UCSD-AML1 (cell line): ENCODE data around the gene FAM227B.
"Not testable (repeated sequence)": the region's sequence is repeated elsewhere in the genome, so short reads cannot be mapped to it uniquely, and the experiment has no call there.

Experiments used
- DNase-seq: peaks from one replicate; lab custom pipeline; 2025; ENCODE audit not compliant: unreplicated experiment; lab: John Stamatoyannopoulos, UW

FAM227B gene

DNA sequence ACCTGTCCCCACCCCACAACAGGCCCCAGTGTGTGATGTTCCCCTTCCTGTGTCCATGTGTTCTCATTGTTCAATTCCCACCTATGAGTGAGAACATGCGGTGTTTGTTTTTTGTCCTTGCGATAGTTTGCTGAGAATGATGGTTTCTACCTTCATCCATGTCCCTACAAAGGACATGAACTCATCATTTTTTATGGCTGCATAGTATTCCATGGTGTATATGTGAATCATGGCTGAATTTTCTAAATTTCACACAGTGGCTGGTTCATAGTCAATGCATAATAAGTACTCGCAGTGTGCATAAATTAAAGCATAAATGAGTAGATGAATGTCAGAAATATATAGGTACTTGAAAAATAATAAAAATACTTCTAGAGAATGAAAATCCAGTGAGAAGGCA lies 8.4 kb downstream of the FAM227B start:
- DNase-seq, result not testable (repeated sequence)

DNA sequence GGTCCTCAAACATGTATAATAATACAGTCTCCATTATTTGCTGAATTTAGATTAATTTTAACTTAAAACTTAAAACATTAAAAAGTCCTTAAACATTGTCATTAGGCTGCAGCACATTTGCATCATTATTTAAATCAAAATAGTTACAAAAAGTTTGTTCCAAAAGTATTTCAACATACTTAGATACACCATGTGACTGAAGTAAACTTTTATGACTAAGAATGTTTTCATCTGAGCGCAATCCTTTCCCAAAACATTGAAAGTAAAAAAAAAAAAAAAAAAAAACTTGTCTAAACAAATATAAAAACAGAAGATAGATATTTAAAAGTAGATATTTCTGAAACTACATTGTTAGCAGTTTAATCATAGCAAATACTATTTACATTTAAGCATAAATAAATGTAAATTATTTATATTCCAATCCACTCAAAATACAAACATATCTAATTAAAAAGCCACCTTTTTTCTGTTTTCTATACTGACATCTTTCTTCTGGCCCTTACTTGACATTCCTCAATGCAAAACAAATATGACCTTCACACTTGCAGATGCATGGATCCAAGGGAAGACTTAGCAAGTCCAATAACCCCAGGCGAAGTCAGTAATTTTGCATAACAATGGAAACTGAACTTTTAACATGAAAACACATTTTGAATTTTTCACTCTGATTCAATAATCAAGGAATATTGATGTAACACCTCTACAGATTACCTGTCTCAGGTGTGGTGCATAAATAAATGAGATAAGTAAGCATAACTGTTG lies 10.3 kb downstream of the FAM227B start:
- DNase-seq, result no peak

DNA sequence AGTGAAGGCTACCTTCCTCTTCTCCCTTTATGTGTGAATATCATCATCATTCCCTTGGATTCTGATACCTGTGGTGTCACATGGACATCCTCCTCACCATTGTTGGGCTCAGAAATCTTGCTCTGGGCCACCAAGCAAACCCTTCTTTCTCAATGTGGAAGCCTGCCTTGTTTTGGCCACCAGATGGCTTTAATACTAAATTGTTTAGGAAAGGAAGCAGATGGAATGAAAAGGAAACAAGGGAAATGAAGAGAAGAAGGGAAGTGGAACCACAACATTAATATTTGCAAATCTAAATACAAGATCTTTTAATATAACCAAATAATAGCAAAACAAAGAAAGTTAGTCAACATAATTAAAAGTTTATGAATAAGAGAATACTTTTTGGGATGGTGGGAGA lies 14.0 kb downstream of the FAM227B start:
- DNase-seq, result no peak

GRCh38 chr15:49605588-49605987 lies 15.0 kb downstream of the FAM227B start:
- DNase-seq, result no peak

- DNase-seq, result no peak
Observed at GRCh38 chr15:49604625-49605409, 15.8 kb downstream of the FAM227B start.

DNA sequence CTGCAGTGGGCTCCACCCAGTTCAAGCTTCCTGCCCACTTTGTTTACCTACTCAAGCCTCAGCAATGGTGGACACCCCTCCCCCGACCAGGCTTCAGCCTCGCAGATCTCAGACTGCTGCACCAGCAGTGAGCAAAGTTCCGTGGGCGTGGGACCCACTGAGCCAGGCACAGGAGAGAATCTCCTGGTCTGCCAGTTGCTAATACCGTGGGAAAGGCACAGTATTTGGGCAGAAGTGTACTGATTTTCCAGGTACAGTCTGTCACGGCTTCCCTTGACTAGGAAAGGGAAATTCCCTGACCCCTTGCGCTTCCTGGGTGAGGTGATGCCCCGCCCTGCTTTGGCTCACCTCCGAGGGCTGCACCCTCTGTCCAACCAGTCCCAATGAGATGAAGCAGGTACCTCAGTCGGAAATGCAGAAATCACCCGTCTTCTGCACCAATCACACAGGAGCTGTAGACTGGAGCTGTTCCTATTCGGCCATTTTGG lies 27.7 kb downstream of the FAM227B start:
- not testable (repeated sequence) for DNase-seq

DNA sequence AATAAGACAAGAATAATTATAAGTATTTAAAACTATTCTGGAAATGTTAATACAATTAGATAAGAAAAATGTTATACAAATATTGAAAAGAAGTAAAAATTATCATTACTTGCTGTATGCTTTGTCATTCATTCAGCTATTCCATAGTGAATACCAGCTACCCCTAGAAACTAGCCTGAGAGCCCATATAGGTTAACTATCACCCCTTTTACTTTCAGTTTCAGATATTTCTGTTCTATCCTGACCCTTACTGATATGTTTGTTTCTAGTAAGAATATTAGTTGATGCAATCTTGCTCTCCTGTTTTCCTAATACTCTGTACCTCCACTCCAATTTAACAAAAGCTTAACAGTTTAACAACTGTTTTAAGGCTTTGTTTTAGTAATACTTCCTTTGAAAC lies 31.6 kb downstream of the FAM227B start:
- no peak for DNase-seq

DNA sequence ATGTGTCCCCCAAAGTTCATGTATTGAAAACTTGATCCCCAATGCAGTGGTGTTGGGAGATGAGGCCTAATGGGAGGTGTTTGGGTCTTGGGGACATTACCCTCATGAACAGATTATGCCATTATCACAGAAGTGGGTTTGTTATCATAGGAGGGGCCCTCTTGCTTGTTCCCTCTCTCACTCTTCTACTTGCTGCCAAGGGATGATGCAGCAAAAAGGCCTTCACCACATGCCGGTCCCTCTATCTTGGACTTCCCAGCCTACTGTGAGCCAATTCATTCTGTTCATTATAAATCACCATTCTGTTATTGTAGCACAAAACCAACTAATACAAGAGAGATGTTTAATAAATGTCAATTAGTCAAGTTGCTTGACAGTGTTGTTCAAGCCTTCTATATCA lies 47.2 kb downstream of the FAM227B start:
- no peak for DNase-seq

- DNase-seq, result no peak
Observed at GRCh38 chr15:49570672-49571071, 49.9 kb downstream of the FAM227B start.

- DNase-seq, result no peak
Observed at GRCh38 chr15:49570174-49570573, 50.4 kb downstream of the FAM227B start.

DNA sequence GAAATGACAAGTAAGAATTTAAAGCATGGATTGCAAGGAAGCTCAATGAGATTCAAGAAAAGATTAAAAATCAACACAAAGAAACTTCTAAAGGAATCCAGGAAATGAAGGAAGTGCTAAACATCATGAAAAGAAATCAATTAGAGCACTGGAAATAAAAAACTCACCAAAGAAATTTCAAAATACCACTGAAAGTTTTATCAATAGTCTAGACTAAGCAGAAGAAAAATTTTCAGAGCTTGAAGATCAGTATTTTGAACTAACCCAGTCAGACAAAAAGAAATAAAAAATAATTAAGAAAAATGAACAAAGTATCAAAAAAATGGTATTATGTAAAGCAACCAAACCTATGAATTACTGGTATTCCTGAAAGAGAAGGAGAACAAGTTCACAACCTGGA lies 60.6 kb downstream of the FAM227B start:
- DNase-seq, result no peak

DNA sequence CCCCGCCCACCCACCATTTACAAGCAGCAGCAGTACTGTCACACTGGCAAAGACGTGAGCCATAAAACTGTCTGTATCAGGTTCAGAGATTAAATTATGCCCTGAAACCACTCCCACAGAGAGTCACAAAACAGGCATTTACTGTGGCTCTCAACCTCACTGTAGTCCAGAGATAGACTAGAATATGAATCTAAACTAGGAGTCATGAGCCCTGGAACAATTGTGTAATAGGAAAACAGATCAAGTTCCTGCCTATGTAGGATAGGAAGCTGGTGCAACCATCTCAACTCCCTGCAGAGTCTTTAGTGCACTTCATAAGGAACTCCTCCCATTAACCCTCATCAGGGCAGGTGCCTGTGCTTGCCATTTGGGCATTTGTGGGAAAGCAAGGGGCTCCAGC lies 61.7 kb downstream of the FAM227B start:
- DNase-seq, result no peak

DNA sequence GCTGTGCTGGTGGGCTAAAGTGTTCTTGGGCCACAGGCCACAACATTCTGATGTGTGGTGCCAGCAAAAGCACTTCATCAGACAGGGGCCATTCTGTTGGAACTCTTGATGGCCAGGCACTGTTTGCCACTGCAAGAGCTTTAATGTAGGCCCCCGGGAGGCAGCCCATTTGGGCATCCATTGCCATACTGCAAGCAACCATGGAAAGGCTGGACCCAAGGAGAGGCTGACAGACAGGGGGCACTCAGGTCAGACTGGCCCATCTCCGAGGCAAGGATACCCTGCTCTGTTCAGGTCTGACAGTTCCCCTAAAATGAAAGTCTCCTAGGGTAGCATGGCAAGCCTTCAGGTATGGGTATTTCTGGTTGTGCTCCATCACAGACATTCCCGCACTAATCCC lies 64.2 kb downstream of the FAM227B start:
- no peak for DNase-seq

DNA sequence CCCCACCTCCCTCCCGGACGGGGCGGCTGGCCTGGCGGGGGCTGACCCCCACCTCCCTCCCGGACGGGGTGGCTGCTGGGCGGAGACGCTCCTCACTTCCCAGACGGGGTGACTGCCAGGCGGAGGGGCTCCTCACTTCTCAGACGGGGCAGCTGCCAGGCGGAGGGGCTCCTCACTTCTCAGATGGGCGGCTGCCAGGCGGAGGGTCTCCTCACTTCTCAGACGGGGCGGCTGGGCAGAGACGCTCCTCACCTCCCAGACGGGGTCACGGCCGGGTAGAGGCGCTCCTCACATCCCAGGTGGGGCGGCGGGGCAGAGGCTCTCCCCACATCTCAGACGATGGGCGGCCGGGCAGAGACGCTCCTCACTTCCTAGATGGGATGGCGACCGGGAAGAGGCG lies 70.3 kb downstream of the FAM227B start:
- DNase-seq, result not testable (repeated sequence)

DNA sequence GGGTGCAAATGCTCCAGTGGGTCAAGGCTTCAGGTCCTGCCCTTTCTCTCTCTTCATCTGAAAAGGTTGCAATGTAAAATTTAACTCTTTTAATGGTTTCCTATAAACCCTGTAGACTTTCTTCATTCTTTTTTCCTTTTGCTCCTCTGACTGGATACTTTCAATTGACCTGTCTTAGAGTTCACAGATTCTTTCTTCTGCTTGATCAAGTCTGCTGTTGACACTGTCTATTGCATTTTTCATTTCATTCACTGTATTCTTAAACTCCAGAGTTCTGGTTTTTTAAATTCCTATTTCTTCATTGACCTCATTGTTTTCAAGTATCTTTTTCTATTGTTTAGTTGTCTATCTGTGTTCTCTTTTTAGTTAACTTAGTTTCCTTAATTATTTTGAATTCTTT lies 82.1 kb downstream of the FAM227B start:
- no peak for DNase-seq

- DNase-seq, result no peak
Observed at GRCh38 chr15:49530092-49530491, 90.5 kb downstream of the FAM227B start.

DNA sequence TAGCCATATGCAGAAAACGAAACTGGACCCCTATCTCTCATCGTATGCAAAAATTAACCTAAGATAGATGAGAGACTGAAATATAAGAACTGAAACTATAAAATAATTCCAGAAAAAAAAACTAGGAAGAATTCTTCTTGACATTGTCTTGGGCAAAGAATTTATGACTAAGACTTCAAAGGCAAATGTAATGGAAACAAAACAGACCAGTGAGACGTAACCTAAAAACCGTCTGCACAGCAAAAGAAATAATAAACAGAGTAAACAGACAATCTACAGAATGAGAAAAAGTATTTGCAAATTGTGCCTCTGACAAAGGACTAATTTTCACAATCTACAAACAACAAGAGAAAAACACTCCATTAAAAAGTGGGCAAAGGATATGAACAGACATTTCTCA lies 92.3 kb downstream of the FAM227B start:
- no peak for DNase-seq

GRCh38 chr15:49521802-49522201 lies 98.8 kb downstream of the FAM227B start:
- no peak for DNase-seq

- not testable (repeated sequence) for DNase-seq
Observed at GRCh38 chr15:49512739-49513138, 107.9 kb downstream of the FAM227B start.

DNA sequence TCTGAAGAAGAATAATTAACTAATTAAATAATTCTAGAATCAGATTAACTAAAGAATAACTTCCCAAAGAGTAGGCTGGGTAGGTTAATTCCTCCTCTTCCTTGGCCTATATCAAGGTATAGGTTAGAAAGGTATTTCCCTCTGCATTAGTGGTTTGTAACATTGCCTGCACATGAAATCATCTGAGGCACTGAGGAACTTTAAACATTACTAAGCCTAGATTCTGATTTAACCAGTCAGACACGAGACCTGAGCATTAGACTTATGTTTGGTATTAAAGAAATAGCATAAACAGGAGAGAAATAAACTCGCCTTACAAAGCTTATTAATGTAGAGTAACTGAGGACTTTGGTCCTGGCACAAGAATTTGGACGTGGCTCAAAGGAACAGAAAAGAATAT lies 113.4 kb downstream of the FAM227B start:
- no peak for DNase-seq

- no peak for DNase-seq
Observed at GRCh38 chr15:49506341-49506740, 114.3 kb downstream of the FAM227B start.

DNA sequence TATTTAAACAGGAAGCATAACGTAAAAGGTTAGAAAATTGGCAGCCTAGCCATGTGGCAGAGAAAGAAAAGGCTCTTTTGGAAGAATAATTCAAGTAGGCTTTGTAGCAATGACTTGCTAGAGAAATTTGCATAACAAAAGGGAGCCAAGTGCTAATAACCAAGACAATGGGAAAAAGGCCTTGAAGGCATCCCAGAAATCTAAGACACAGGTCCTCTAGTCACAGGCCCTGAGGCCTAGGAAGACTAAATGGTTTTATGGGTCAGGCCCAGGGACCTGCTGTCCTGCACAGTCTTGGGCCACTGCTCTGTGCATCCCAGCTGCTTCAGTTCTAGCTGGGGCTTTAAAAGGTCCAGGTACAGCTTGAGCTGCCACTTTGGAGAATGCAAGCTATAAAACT lies 119.0 kb downstream of the FAM227B start:
- no peak for DNase-seq
